HFF-Myc (cell line): ENCODE results near the gene GRID1.

Experiments
- DNase-seq: peaks from one replicate; pipeline ENCODE4 v3.0.0-alpha.2; 2011; ENCODE audit warnings: low read depth; ENCODE audit errors: extremely low read depth
- H3K4me3 ChIP-seq: replicated peaks from 2 replicates; pipeline ENCODE4 v1.5.1; 2011; ENCODE audit warnings: low read depth, mild to moderate bottlenecking, control low read depth, low read length
- CTCF ChIP-seq: IDR thresholded peaks from 2 replicates; pipeline ENCODE4 v1.5.1; 2012; ENCODE audit warnings: mild to moderate bottlenecking, low read depth, low read length, control low read depth; ENCODE audit errors: missing control alignments

GRID1 gene

GRCh38 chr10:85611746-85612377 lies 754.7 kb downstream of the GRID1 start:
- TF ChIP-seq CTCF, result no peak
- no peak for DNase-seq
- no peak overlapping the region for H3K4me3 ChIP-seq

- no peak for TF ChIP-seq CTCF
- DNase-seq, result no peak
- H3K4me3 ChIP-seq, result no peak overlapping the region
Observed at GRCh38 chr10:85611093-85611740, 755.4 kb downstream of the GRID1 start.

GRCh38 chr10:85610381-85611092 lies 756.1 kb downstream of the GRID1 start:
- DNase-seq, result no peak

GRCh38 chr10:85609509-85609908 lies 757.1 kb downstream of the GRID1 start:
- no peak overlapping the region for H3K4me3 ChIP-seq
- TF ChIP-seq CTCF, result no peak
- DNase-seq, result no peak

More at GRCh38 chr10:85610381-85611092, 756.1 kb downstream of the GRID1 start:
- H3K4me3 ChIP-seq, result no peak overlapping the region
- no peak for TF ChIP-seq CTCF

- TF ChIP-seq CTCF, result no peak
- no peak overlapping the region for H3K4me3 ChIP-seq
- DNase-seq, result no peak
Observed at GRCh38 chr10:85608706-85609105, 757.9 kb downstream of the GRID1 start.

- H3K4me3 ChIP-seq, result no peak overlapping the region
- no peak for TF ChIP-seq CTCF
- no peak for DNase-seq
Observed at GRCh38 chr10:85607043-85607695, 759.4 kb downstream of the GRID1 start.
